Activated CD4-positive, alpha-beta T cell treated with anti-CD3 and anti-CD28 coated beads, Interleukin-2, amount 10 ng/mL, durations not matched to agents 24 days and 14 days (primary cell): ENCODE data around the gene PIM1. TPM values are rescaled to one million over a fixed set of nuclear protein-coding genes. Genes with fewer than 3 reads are reported as not detected.

Experiments used
- DNase-seq: peaks from one replicate; pipeline ENCODE4 v3.0.0; 2022
- H3K27ac Mint-ChIP-seq: one replicate; pipeline ENCODE4 v1.8.0; 2022; ENCODE audit warnings: mild to moderate bottlenecking, mixed read lengths
- H3K27me3 Mint-ChIP-seq: one replicate; pipeline ENCODE4 v1.8.0; 2022; ENCODE audit warnings: mixed read lengths
- H3K36me3 Mint-ChIP-seq: one replicate; pipeline ENCODE4 v1.8.0; 2022; ENCODE audit warnings: low read depth, mild to moderate bottlenecking, mixed read lengths
- H3K4me1 Mint-ChIP-seq: one replicate; pipeline ENCODE4 v1.8.0; 2021; ENCODE audit warnings: mixed read lengths
- H3K4me3 Mint-ChIP-seq: one replicate; pipeline ENCODE4 v1.8.0; 2022; ENCODE audit warnings: mild to moderate bottlenecking, moderate library complexity, mixed read lengths
- H3K9me3 Mint-ChIP-seq: one replicate; pipeline ENCODE4 v1.8.0; 2021; ENCODE audit warnings: mixed read lengths
- intact Hi-C: fragments of 100-400 bp; cut with micrococcal nuclease; formaldehyde crosslinking; loops from one replicate; pipeline ENCODE4 v1.15.1; 2023
- total RNA-seq: library from RNA; stranded (reverse); gene quantifications from 2 replicates; pipeline ENCODE4 v1.2.3, GENCODE V29; 2022

The PIM1 gene
- total RNA-seq, 1 donor from 2014 or later, result 158 TPM

DNA sequence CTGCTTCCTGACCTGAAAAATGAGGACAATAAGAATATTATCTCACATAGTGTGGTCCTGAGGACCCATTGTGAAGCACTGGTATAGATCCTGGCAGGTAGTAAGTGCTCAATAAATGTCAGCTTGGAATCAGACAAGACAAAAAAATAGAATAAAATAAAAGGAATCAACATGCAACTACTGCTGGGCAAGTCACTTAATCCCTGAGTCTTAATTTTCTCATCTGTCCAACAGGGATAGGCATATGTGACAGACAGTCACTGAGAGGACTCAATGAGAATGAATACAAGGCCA, 38.0 kb upstream of the PIM1 start:
- intact Hi-C loops, result no loop called here
- peaks cover 2% of the 10 kb centered on the region for H3K27me3 Mint-ChIP-seq
- DNase-seq, result no peak
- H3K4me3 Mint-ChIP-seq, result no peak overlapping the region
- H3K4me1 Mint-ChIP-seq, result peaks cover 14% of the 10 kb centered on the region
- H3K36me3 Mint-ChIP-seq, result no peaks in the 10 kb centered on the region
- H3K27ac Mint-ChIP-seq, result no peak overlapping the region
- no peaks in the 10 kb centered on the region for H3K9me3 Mint-ChIP-seq

DNA sequence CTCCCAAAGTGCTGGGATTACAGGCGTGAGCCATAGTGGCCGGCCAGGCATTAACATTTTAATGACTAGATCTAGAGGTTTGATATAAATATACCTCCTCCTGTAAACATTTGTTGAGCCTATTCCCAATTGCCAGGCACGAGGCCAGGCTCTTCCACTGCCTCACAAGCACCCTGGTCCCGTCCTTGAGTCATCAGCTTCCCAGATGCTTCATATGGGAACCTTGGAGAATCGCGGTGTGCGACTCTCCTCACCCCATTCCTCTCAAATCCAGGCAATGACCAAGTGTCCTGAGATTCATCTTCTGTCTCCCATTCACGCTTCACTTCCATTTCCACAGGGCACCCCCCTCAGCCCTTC, 35.9 kb upstream of the PIM1 start:
- H3K4me3 Mint-ChIP-seq, result no peak overlapping the region
- intact Hi-C loops, result no loop called here
- H3K36me3 Mint-ChIP-seq, result no peaks in the 10 kb centered on the region
- no peak overlapping the region for H3K27ac Mint-ChIP-seq
- H3K27me3 Mint-ChIP-seq, result no peaks in the 10 kb centered on the region
- peaks cover 28% of the 10 kb centered on the region for H3K4me1 Mint-ChIP-seq
- DNase-seq, result no peak
- no peaks in the 10 kb centered on the region for H3K9me3 Mint-ChIP-seq

DNA sequence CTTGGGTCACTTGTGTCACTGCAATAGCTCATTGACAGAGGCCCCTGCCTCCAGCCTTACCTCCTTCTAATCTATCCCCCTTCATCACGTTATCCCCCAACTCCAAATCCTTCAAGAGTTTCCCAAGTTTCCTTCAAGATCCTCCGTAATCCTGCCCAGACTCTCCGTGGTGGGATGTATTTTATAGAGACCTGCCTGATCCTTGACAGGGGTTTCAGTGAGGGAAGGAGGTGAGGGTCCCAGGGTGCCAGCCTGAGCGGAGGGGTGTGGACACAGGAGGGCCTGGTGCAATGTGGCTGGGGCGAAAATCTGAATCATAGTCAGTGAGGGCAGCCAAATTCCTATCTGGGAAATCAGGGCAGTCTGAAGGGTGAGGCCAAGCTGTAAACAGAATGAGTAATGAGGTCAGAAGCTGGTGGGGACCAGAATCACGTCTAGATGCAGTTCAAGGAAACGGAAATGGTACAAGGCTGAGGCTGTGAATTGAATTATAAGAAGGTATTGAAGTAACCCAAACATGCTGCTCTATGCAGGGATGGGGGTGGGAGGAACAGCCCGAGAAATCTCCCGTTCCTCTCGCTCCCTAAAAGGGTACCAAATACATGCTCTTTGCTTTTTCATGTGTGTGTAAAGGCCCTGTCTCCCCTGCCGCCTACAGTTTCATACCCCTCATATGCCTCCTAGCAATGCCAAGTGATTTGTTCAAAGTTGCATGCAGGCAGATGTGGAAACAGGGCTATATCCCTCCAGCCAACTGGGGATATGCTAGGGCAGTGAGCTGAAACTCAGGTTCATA, 35.4 kb upstream of the PIM1 start:
- H3K36me3 Mint-ChIP-seq, result no peaks in the 10 kb centered on the region
- H3K9me3 Mint-ChIP-seq, result no peaks in the 10 kb centered on the region
- H3K4me1 Mint-ChIP-seq, result peaks cover 28% of the 10 kb centered on the region
- intact Hi-C loops, result no loop called here
- no peaks in the 10 kb centered on the region for H3K27me3 Mint-ChIP-seq
- no peak overlapping the region for H3K4me3 Mint-ChIP-seq
- no peak for DNase-seq
- no peak overlapping the region for H3K27ac Mint-ChIP-seq

DNA sequence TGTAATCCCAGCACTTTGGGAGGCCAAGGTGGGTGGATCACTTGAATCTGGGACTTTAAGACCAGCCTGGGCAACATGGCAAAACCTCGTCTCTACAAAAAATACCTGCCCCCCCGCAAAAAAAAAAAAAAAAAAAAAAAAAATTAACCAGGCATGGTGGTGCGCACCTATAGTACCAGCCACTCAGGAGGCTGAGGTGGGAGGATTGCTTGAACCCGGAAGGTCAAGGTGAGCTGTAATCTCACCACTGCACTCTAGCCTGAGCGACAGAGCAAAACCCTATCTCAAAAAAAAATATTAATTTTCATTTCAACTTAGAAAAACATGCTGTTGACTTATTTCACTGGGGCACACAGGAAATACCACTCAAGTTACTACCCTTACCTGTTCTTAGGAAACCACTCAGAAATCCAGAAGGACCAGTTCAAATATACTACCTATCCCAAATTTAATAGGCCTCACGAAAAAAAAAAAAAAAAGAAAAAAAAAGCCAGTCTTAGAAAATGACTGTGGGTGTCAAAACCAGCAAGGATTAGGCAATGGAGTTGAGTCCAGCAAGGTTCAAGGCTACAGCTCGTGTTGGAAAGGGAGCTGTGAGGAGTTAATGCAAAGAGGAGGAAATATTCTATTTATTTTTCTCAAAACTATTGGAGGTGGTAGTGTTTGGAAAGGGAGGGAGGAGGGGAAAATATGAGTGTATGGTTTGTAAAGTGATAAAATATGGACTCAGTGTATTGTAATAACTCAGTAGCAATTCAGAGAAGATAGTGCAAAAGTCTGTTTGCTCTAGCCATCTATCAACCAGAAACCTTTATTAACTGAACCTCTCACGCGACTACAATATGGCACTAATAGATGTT, 33.9 kb upstream of the PIM1 start:
- DNase-seq, result no peak
- Mint-ChIP-seq H3K4me3 (no peak overlapping the region), H3K27ac (peak overlapping the region; percentile 51), H3K36me3 (no peaks in the 10 kb centered on the region), H3K9me3 (no peaks in the 10 kb centered on the region), H3K27me3 (no peaks in the 10 kb centered on the region), H3K4me1 (peaks cover 22% of the 10 kb centered on the region)
- intact Hi-C loops, result loop anchor here (2.0 kb wide), 2 partner anchors 25 to 33 kb away; no protein-coding TSS in a partner anchor

DNA sequence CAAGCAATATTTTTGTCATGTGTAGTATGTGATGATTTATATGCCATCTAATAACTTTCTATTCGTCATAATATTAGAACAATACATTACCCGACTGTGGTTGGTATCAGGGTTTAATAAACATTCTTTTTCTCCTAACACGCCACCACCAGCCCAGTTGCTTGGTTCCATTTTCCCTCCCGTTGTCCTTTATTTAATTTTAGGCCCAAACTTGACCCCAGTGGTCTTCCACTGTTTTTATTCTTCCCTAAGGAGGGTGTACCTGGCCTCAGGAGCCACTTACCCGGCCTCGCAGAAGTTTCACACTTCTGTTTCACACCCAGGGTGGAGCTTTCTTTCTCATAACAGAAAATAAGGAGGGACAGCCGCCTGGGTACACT, 33.1 kb upstream of the PIM1 start:
- intact Hi-C loops, result loop anchor here (1.0 to 2.0 kb wide), 5 partner anchors 18 to 86 kb away; no protein-coding TSS in a partner anchor
- peaks cover 29% of the 10 kb centered on the region for H3K4me1 Mint-ChIP-seq

DNA sequence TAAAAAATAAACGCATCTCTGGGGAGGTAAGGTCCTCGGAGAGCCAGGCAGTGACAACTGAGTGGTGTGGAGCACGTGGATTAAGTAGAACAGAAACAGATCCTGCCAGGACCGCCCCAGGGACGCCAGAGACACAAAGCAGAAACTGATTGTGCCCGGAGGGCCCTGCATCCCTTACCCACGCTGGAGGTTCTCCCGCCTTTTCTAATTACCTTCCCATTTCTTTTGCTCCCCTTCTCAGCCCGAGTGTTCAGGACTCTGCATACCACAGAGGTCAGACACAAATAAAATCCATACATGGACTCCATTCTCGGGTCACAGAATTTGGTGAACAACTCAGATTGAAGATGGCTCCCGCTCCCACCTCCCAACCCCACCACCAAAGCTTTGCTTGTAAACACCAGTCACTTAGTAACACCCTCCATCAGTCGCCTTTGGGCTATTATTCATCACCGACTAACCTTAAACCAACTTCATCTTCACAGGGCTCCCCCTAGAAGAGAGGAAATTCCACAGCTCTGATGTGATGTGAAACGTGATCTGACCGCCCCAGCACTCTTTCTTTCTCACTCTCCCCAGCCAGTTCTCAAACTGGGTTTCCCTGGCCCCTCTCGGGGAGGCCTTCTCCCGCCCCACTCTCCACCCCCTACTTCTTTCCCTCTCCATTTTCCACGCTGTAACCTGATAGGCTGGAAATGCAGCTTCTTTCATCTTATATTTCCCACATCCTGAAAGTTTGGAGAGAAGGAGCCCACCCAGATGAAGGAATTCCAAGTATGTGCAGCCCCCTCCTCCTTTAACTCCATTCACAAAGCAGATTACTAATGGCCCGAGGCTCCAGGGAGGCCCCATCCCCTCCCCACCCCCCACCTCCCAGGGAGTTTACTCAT, 32.5 kb upstream of the PIM1 start:
- H3K27me3 Mint-ChIP-seq, result no peaks in the 10 kb centered on the region
- DNase-seq, result peak; percentile 62
- intact Hi-C loops, result loop anchor here (1.0 to 2.0 kb wide), 6 partner anchors 18 to 86 kb away; no protein-coding TSS in a partner anchor
- peak overlapping the region; percentile 5 for H3K4me3 Mint-ChIP-seq
- H3K4me1 Mint-ChIP-seq, result peaks cover 35% of the 10 kb centered on the region
- peak overlapping the region; percentile 87 for H3K27ac Mint-ChIP-seq
- H3K9me3 Mint-ChIP-seq, result no peaks in the 10 kb centered on the region
- no peaks in the 10 kb centered on the region for H3K36me3 Mint-ChIP-seq

More for the DNA sequence above, 33.1 kb upstream of the PIM1 start:
- peak overlapping the region; percentile 87 for H3K27ac Mint-ChIP-seq
- DNase-seq, result no peak
- no peaks in the 10 kb centered on the region for H3K27me3 Mint-ChIP-seq
- no peak overlapping the region for H3K4me3 Mint-ChIP-seq
- no peaks in the 10 kb centered on the region for H3K9me3 Mint-ChIP-seq
- no peaks in the 10 kb centered on the region for H3K36me3 Mint-ChIP-seq

DNA sequence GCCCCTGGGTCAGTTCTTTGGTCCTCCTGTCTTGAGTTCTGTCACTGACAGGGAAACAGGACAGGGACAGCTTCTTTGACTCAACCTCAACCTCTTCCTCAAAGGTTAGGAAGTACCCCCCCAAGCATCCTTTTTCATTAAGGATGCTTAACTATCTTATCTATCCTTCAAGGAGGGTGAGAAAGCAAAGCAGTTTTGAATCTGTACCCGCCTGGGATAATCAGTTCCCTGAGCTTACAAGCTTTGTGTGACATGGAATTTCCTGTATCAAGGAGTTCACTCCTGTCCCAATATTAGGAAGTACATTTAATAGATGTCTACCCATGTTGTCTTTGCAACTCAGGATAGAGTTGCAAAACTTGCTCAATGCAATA, 31.1 kb upstream of the PIM1 start:
- H3K9me3 Mint-ChIP-seq, result no peaks in the 10 kb centered on the region
- no peak overlapping the region for H3K4me3 Mint-ChIP-seq
- intact Hi-C loops, result loop anchor here (1.0 kb wide), 1 partner anchor 71 kb away; no protein-coding TSS in a partner anchor
- no peaks in the 10 kb centered on the region for H3K36me3 Mint-ChIP-seq
- no peak overlapping the region for H3K27ac Mint-ChIP-seq
- H3K27me3 Mint-ChIP-seq, result no peaks in the 10 kb centered on the region
- no peak for DNase-seq
- H3K4me1 Mint-ChIP-seq, result peaks cover 41% of the 10 kb centered on the region

DNA sequence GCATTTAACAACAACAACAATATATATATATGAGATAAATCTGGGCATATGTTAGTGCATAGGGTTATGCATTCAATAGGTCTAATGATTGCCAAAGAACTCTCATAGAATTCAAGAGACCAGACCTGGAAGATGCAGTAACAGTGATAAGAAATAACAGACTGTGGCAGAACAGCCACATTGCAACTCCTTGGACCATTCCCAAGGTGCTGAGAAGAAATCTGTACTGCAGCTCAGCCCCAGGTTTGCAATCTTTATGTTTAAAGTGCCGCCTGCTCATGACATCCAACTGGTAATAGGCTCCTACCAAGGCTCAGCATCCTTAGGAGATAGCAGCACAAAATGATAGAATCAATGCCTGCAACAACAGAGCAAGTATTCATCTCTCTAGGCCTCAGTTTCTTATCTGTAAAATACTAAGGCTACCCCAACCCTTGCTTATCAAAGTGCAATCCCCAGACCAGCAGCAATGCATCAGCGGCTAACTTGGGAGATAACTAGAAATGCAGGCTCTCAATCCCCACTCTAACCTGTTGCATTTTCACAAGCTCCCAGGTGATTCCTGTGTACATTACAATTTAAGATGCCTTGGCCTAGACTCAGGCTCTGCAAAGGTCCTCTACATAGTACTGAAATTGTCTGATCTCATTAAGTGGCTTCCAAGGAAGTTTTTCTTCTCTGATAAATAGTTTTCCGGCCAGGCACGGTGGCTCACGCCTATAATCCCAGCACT, 30.6 kb upstream of the PIM1 start:
- H3K27me3 Mint-ChIP-seq, result no peaks in the 10 kb centered on the region
- intact Hi-C loops, result no loop called here
- no peaks in the 10 kb centered on the region for H3K36me3 Mint-ChIP-seq
- no peak for DNase-seq
- peak overlapping the region; percentile 17 for H3K27ac Mint-ChIP-seq
- H3K4me3 Mint-ChIP-seq, result no peak overlapping the region
- no peaks in the 10 kb centered on the region for H3K9me3 Mint-ChIP-seq
- H3K4me1 Mint-ChIP-seq, result peaks cover 38% of the 10 kb centered on the region

DNA sequence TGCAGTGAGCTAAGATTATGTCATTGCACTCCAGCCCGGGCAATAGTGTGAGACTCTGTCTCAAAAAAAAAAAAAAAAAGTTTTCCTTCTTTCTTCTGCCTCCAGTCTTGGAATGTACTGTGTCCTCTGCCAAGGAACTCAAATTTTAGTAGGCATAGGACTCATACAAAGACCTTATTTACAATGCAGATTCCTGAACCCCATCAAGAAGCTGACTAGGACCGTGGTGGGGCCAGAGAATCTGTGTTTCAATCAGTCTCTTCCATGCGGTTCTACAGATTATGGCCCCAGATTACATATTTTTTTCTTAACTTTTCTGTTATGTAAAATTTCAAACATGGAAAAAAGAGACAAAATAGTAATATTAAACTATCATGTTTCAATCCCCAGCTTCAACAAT, 29.8 kb upstream of the PIM1 start:
- intact Hi-C loops, result no loop called here
- H3K9me3 Mint-ChIP-seq, result no peaks in the 10 kb centered on the region
- H3K36me3 Mint-ChIP-seq, result no peaks in the 10 kb centered on the region
- peaks cover 37% of the 10 kb centered on the region for H3K4me1 Mint-ChIP-seq
- no peak for DNase-seq
- no peak overlapping the region for H3K4me3 Mint-ChIP-seq
- no peak overlapping the region for H3K27ac Mint-ChIP-seq
- H3K27me3 Mint-ChIP-seq, result no peaks in the 10 kb centered on the region

DNA sequence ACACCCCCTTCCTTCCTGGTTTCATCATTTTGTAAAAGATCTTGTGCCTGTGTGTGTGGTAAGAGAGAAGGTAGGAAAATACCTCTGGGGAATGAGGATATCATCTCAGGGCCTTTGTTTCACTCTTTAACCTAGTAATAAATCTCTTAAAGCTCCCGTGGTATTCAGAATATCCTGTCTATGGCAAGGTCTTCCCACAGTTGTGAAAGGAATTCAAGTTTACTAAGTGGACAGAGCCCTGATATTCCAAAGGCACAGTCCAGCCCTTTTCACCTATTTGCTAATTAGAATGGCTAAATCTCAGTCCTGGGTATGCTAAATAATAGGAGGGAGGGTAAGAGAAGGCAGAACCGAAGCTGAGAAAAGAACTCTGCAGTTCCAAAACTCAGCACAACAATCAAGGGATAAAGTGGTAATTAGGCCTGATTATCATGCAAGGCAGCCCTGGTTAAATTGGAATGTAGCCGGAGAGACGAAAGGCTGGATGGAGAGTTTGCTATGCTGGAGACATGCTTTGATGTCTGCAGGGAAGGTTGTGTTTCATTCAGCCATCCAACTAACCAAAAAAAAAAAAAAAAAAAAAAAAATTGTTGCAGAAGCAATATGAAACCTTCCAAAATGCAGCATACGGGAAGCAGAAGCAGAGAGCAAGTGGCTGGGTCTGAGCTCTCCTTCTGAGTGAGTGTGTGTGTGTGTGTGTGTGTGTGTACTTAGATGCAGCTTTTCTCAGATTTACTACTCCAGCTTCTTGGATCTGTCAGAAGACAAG, 28.5 kb upstream of the PIM1 start:
- Mint-ChIP-seq H3K27me3 (no peaks in the 10 kb centered on the region), H3K27ac (peak overlapping the region; percentile 73), H3K36me3 (no peaks in the 10 kb centered on the region), H3K4me1 (peaks cover 36% of the 10 kb centered on the region), H3K4me3 (no peak overlapping the region), H3K9me3 (no peaks in the 10 kb centered on the region)
- intact Hi-C loops, result no loop called here
- no peak for DNase-seq

DNA sequence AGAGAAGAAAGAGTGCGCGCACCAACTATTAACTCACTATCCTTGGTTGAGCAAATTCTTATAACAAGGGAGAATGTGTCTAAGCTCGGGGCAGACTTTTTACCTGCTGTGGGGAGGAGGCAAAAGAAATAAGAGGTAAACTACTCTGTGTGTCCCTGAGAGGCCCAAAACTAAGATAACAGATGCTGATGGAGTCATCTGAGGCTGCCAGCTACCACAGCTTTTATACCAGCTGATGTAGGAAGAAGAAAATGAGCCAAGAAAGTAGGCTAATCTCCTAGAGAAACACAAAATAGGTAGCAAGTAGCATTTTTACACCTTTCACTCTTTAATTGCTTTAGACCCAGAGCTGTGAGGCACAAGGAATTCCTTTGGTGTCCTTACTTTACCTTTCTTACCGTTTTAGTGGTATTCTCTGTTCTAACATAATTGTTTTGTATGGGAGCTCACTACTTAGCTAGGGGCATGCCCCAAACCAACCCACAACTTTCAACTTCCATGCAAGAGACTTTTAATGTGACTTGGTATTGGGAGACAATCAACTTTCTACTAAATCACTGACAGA, 27.8 kb upstream of the PIM1 start:
- intact Hi-C loops, result no loop called here
- Mint-ChIP-seq H3K4me3 (no peak overlapping the region), H3K27me3 (no peaks in the 10 kb centered on the region), H3K9me3 (no peaks in the 10 kb centered on the region), H3K27ac (peak overlapping the region; percentile 73), H3K4me1 (peaks cover 31% of the 10 kb centered on the region), H3K36me3 (no peaks in the 10 kb centered on the region)
- DNase-seq, result no peak

DNA sequence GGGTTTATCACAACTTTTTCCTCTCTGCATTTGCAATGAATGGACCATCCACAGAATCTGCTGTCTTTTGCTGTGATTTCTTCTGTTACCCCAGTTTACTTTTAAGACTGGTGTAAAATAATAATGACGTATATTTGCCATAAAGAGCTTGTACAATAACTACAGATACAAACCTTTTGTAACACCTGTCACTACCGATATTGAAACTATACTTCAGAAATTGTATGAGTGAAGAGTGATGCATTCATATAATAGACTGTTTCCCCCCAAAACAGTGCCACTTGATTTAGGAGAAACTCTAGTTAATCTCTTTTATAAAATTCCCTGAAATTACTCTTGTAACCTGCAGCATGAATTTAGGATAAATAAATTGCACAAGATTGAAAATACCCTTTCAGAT, 26.4 kb upstream of the PIM1 start:
- no peaks in the 10 kb centered on the region for H3K27me3 Mint-ChIP-seq
- no peak for DNase-seq
- no peak overlapping the region for H3K27ac Mint-ChIP-seq
- intact Hi-C loops, result no loop called here
- H3K36me3 Mint-ChIP-seq, result no peaks in the 10 kb centered on the region
- no peaks in the 10 kb centered on the region for H3K9me3 Mint-ChIP-seq
- no peak overlapping the region for H3K4me3 Mint-ChIP-seq
- H3K4me1 Mint-ChIP-seq, result peaks cover 19% of the 10 kb centered on the region
